ENCODE data around the gene ZBTB2.
A peak's percentile ranks its signal among the peaks of the same experiment; 100 is the strongest.
"Not testable (repeated sequence)": the region's sequence is repeated elsewhere in the genome, so short reads cannot be mapped to it uniquely, and the experiment has no call there.

ZBTB2 gene

GRCh38 chr6:151399679-151400078, 8.3 kb upstream of the ZBTB2 start:
- no peak for DNase-seq

GRCh38 chr6:151393410-151393809, 2.1 kb upstream of the ZBTB2 start:
- DNase-seq: no peak

DNA sequence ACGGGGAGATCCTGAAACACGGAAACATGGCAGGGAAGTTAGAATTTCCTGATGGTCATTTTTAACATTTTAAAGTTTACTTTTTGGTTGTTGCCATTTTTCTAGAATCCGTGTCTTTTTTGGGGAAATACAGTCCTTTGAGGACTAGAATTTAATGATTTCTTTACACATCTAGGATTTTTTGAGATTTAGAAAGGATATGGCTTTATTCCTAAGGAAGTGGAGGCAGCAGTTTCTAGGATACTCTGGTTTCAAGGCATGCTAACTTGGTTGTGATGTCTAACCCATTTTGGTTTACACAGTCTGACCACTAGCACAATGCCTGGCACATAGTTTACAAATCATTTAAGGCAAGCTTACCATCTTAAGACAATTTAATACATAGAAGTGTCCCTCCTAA, 1.1 kb upstream of the ZBTB2 start:
- no peak for DNase-seq

GRCh38 chr6:151390851-151391470, 398 bp downstream of the ZBTB2 start:
- DNase-seq: peak; percentile 54

GRCh38 chr6:151390276-151390850, 996 bp downstream of the ZBTB2 start:
- DNase-seq: peak; percentile 96

- peak; percentile 83 for DNase-seq
Measured at GRCh38 chr6:151389618-151390275, 1.6 kb downstream of the ZBTB2 start.

- DNase-seq: no peak
Measured at GRCh38 chr6:151388997-151389617, 2.3 kb downstream of the ZBTB2 start.

DNA sequence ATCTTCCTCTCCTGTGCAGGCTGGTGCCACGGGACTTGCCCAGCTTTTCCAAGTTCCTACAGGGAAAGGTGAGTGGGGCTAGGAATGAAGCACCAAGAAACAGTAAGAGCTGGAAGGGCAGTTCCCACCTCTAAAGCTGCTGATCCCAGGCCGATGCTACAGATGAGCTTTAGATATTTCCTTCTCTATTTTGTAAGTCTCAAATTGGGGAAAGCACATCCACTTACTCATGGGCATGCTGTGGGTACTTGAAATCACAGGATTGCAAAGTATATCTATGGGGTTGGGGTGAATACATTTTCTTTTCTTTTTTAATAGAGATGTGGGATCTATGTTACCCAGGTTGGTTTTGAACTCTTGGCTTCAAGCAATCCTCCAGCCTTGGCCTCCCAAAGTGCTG, 3.1 kb downstream of the ZBTB2 start:
- DNase-seq: no peak

- no peak for DNase-seq
Measured at GRCh38 chr6:151387175-151387970, 4.0 kb downstream of the ZBTB2 start.

DNA sequence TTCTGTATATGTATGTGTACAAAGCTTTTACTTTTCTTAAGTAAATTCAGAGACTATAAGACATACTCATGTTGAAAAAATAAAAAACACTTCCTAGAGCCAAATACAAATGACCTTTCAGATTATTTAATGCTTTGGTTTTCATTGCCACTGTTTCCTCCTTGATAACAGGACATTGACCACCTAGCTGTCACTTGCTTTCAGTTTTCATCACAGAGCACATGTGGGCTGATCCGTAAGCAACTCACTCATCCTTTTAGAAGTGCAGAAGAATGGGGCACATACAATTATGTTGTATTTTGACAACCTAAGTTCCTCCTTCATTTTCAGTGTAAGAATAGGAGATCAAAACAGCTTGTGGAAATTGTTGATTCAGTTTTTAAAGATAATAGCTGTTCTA, 6.2 kb downstream of the ZBTB2 start:
- DNase-seq: no peak

DNA sequence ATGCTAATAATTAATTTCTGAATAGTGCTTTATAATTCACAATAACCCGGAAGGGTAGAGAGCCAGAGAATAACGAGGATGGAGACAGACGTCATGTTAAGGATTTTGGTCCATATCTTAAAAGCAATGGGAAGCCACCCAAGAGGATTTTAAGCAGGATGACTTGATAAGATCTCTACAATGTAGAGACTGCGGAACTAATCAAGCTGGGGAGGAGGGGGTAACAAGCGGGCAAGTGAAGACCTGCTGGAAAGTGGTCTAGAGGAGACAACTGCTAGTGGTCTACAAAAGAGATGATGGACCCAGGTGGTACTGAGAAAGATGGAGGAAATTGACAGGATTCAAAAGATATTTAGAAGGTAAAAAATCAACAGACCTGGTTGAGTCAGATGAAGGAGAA, 7.2 kb downstream of the ZBTB2 start:
- no peak for DNase-seq

DNA sequence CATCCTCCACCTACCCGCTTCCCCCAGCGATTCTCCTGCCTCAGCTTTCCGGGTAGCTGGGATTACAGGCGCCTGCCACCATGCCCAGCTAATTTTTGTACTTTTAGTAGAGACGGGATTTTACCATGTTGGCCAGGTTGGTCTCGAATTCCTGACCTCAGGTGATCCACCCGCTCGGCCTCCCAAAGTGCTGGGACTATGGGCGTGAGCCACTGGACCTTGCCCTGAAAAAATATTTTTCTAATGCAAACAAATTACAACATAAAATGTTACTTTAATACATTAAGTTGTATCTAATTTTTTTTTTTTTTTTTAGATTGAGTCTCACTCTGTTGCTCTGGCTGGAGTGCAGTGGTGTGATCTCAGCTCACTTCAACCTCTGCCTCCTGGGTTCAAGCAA, 8.7 kb downstream of the ZBTB2 start:
- DNase-seq: not testable (repeated sequence)

DNA sequence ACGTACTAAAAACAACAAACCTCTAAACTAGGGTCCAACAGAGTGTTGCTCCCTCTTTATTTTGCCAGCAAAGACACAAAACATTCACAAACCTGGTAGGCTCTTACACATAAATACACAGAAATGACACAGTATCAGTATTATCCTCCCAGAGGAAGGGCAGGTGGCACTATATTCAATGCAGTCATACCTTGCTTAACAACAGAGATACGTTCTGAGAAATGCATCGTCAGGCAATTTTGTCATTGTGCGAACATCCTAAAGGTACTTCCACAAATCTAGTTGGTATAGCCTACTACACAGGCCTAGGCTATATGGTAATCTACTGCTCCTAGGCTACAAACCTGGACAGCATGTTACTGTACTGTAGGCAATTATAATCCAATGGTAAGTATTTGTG, 9.6 kb downstream of the ZBTB2 start:
- no peak for DNase-seq

DNA sequence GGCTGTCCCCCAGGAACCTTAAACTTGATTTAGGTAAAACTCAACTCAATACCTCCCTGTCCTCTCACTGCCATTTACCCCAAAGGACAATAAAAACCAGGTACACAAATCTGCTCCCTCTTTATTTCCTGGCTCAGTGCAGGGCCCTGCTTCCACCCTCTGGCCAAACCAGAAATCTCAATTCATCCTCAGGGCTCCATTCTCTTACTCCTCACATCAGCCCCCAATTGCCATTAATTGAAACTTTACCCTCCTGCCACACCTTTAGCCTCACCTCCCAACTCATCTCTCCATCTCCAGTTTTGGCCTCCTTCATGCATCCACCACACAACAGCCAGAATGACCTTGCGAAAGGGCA, 10.5 kb downstream of the ZBTB2 start:
- DNase-seq: no peak

DNA sequence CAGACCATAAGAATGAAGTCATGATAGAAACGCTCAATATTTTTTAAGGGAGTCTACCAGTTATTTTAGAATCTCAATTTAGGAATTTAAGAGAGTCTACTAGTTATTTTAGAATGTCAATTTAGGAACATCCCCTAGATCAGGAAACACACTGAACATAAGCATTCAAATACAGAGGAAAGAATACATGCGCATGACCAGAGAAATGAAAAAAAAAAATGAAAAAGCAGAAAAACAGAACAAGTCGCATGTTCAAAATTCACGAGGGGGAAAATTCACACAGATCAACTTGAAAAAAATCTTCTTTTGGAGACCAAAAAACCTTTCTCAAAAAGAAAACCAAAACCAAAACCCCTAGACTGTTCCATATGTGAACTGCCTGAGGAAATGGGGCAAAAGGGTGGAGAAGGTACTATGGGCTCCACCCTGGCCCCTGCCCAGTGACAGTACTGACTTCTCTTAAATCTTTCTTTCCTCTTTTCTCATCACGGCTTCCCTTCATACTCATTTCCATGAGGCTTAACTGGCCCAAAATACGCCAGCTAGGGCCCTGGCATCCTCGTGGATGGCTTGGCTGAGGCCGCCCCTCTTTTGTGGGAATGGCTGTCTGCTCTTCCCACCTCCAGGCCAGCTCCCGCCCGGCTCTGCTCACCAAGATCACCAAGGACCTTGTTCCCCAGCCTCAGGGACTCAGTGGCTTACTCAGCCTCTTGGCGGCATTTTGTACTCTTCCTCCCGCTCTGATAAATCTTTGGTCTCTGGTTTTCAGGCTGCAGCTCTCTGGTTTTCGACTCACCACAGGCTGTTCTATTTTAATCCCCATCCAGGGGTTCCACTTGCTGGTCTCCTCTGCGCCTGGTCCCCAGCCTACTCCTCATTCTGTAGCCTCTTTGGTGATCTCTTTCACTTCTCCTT, 11.2 kb downstream of the ZBTB2 start:
- no peak for DNase-seq

GRCh38 chr6:151377095-151377494, 14.3 kb downstream of the ZBTB2 start:
- DNase-seq: no peak

DNA sequence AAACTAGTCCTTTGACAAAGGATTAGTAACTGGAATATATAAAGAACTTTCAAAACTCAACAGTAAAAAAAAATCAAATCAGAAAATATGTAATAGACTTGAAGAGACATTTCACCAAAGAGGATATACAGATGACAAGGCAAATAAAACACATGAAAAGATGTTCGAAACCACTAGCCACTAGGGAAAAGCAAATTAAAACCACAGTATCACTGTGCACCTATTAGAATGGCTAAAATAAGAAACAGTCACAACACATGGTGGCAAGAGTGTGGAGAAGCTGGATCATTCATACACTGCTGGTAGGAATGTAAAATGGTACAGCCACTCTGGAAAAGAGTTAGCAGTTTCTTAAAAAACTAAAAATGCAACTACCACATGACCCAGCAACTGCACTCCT, 14.9 kb downstream of the ZBTB2 start:
- no peak for DNase-seq

DNA sequence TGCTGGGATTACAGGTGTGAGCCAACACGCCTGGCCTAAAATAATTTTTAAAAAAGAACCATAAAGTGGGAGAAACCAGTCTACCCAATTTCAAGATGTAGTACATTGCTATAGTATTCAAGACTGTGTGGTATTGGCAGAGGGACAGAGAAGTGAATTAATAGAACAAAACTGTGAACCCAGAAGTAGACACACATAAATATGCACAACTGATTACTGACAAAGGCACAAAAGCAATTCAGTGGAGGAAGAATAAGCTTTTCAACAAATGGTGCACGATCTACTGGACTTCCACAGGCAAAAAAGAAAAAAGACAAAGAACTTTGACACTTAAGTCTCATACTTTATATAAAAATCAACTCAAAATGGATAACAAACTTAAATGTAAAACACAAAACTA, 15.5 kb downstream of the ZBTB2 start:
- no peak for DNase-seq

GRCh38 chr6:151374036-151374683, 17.2 kb downstream of the ZBTB2 start:
- DNase-seq: no peak

DNA sequence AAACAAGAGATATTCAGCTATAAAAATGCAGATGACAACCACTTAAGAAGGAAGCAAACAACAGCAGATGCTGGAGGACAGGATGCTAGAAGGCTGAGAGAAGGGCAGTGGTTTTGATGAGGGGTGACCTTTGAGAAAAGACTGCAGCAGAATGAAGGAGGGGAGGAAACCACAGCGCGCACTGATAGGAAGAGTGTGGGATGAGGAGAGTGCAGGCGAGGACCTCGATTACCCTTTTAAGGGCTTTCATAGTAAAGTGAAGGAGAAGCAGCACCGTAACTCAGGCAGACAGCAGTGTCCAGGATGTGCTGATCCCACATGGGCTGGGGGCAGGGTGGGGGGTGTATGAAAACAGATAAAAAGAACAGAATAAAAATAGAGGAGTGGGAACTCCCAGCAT, 19.2 kb downstream of the ZBTB2 start:
- no peak for DNase-seq

GRCh38 chr6:151370509-151371078, 20.8 kb downstream of the ZBTB2 start:
- DNase-seq: no peak
